Kasumi-1 (cell line): ENCODE results near the gene DECR2.
"Not testable (repeated sequence)": the region's sequence is repeated elsewhere in the genome, so short reads cannot be mapped to it uniquely, and the experiment has no call there.

Experiments
- DNase-seq, 2 experiments: peaks; one replicate each; lab custom pipeline; 2025; lab: John Stamatoyannopoulos, UW

The DECR2 gene

DNA sequence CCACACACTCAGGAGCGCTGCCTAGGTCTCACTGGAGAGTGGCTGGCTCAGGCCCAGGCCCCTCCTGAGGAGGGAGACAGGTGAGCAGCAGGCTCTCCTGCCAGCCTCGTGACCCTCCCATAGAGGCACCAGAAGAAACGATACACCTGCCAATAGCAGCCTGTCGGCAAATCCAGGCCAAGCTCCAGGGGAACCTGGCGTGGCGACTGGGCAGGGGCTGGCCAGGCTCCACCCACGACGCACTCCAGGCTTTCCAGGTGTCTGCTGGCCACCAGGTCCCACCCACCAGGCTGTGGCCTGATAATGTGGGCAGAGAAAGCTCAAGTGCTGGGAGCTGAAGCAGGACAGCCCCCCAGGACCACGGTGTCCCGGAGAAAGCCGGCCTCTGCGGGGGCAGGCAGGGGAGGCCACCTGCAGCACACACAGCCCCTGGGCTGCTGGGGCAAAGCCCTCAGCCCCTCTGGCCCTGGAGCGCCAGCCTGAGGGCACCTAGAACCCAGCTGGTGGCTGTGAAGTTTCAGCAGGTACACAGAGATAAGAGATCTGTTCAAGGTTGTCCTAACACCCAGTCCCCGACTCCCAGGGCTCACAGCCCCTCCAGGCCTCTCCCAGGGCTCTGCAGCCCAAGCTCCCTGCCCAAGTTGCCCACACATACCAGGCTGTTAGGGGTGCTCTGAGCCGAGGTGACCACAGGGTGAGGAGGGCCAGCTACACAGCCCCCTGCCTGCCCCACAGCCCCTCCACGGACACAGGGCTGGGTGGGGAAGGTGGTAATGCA is 22.3 kb upstream of the DECR2 start:
- no peak for DNase-seq

DNA sequence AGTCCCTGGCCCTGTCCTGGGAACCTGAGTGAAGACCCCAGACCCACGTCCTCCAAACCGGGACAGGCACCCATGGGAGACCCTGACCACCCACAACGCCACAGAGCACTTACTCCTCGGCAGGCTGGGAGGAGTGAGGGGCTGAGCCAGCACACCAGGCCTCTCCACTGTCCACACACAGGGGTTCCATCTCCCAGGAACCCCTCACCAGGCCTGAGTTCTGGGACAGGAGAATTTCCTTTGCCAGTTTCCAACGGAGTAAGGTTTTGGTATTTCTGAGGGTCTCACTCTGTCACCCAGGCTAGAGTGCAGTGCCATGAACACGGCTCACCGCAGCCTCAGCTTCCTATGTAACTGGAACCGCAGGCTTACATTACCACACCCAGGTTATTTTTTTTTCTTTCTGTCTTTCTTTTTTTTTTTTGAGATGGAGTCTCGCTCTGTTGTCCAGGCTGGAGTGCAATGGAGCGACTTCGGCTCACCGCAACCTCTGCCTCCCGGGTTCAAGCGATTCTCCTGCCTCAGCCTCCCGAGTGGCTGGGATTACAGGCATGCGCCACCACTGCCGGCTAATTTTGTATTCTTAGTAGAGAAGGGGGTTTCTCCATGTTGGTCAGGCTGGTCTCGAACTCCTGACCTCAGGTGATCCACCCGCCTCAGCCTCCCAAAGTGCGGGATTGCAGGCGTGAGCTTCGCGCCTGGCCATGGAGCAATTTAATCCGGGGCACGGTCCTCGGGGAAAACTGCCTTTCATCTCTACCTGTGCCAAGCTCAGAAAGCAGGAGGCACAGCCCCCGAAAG is 21.5 kb upstream of the DECR2 start:
- no peak for DNase-seq

DNA sequence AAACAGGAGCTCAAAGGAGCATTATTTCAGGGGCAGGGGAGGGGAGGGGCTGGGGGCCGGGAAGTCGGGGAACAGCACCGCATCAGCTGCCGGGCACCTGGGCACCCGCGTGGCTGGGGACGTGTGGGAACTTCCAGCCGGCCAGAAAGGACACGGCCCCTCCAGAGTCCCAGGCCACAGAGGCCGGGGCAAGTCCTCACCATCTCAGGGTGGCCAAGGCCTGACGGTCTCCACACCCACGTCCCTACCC is 21.0 kb upstream of the DECR2 start:
- no peak for DNase-seq

DNA sequence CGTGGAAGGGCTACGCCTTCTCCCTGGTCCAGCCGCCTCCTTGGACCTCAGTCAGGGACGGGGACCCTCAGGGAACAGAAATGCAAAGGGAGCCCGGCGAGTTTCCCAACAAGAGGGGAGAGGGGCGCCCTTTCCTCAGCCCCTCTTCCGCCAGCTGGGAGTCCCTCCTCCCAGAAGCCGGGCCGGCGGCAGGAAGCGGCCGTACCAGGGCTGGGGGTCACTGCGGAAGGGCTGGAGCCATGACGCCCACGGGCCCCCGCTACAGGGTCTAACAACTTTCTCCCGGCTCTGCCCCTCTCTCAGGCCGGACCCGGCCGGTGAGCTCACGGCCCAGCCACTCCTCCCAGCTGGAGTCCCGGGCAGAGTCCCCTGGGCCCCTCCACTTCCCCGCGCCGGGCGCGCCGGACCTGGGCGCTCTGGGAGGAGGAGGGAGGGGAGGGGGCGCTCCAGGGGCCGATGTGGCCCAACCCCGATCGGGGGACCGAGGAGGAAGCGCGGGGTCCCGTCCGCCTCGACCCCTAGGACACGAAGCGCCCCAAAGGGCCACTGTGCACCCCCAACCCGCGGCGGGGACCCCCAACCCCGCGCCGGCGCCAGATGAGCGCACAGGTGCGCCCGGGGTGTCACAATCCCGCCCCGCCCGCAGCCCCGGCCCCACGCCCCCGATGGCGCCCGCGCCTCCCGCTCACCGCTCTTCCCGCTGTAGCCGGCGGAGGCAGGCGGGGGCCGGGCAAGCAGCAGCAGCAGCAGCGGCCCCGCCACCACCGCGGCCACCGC is 20.5 kb upstream of the DECR2 start:
- no peak for DNase-seq

GRCh38 chr16:381789-382717 is 19.6 kb upstream of the DECR2 start, which contains the start of gene PGAP6:
Gene PGAP6, minus strand, starts transcription at chr16:381978. Its CDS starts 157 bp downstream, at chr16:381821.
- peak; percentile 6 to 9 for DNase-seq

DNA sequence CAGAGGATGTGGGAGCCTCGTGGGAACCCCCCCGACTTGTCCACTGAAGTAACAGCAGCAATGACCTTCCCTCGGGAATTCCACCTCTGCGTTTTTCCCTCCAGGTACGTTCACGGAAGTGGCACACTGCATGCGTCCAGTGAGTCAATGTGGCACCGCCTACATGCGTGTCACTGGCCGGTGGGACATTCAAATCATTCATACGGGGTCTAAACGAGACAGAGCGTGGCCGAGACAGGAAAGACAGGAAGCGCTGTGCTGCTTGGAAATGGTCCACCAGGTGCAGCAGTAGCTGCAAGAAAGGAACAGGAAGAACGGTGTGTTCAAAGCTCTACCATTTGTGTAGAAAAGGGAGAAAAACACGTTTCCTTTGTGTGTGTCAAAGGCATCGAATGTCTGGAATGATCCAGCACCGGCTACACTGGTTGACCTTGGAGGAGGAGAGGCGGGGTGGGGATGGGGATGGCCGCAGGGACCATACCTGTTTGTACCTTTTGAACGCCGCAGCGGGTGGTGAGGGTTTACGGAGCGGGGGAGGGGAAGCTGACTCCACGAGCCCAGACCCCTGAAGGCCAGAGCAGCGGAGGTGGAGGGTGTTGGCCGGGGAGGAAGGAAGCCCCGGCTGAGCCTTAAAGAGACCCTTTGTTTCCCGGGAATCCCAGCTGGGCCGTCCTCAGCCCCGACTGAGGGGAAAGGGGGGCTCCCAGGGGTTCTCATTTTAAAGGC is 18.2 kb upstream of the DECR2 start:
- no peak for DNase-seq

DNA sequence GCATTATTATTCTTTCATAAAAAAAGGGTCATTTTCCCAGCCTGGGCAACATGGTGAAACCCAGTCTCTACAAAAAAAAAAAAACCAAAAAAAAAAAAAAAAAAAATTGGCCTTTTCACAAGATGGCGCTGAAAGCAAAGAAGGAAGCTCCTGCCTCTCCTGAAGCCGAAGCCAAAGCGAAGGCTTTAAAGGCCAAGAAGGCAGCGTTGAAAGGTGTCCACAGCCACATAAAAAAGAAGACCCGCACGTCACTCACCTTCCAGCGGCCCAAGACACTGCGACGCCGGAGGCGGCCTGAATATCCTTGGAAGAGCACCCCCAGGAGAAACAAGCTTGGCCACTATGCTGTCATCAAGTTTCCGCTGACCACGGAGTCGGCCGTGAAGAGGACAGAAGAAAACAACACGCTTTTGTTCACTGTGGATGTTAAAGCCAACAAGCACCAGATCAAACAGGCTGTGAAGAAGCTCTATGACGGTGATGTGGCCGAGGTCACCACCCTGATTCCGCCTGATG is 15.0 kb upstream of the DECR2 start:
- DNase-seq: no peak

DNA sequence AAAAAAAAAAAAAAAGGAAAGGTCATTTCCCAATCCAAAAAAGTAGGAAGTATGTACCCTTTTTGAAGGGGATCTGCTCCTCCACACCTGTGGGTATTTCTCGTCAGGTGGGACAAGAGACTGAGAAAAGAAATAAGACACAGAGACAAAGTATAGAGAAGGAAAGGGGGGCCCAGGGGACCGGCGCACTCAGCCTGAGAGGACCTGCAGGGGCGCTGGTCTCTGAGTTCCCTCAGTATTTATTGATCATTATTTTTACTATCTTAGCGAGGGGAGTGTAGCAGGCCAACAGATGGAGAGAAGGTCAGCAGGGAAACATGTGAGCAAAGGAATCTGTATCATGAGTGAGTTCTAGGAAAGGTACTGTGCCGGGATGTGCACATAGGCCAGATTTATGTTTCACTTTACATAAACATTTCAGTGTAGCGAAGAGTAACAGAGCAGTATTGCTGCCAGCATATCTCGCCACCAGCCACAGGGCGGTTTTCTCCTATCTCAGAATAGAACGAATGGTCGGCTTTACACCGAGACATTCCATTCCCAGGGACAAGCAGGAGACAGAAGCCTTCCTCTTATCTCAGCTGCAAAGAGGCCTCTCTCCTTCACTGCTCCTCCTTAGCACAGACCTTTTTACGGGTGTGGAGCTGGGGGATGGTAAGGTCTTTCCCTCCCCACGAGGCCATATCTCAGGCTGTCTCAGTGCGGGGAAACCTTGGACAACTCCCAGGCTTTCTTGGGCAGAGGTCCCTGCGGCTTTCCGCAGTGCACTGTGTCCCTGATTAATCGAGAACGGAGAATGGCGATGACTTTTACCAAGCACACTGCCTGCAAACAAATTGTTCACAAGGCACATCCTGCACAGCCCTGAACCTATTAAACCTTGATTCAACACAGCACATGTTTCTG is 13.7 kb upstream of the DECR2 start:
- DNase-seq: not testable (repeated sequence)

DNA sequence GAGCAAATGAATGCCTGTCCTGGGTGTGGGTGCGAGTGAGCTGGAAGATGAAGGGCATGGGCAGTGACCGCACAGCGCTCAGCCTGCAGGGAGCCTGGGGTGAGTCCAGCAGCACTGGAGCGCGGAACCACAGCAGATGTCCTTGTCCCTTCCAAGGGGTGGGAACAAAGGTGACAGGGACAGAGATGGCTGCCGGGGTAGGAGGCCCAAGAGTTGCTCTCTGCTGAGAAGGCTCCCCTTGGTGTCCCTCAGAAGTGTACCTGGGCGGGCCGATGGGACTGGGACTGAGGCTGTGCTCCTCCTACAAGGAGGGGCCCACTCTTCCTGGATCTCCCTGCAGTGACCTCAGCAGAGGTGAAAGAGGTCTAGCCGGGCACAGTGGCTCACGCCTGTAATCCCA is 12.3 kb upstream of the DECR2 start:
- DNase-seq: no peak

DNA sequence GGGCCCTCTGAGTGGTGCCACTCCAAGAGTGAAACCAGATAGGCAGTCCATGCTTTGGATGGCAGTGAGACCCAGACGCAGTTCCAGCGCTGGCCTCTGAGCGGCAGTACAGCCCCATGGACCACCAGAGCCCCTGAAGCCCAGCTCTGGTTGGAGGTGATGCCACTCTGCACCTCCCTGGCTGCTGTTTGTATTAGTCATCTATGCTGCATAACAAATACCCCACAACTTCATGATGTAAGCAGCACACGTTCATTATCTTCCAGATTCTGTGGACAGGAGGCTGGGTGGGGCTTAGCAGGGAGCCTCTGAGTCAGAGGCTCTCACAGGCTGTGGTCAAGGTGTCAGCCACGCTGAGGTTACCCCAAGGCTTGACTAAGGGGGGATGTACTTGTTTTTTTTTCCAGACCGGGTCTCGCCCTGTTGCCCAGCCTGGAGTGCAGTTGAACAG is 9.8 kb upstream of the DECR2 start:
- peak; percentile 41 to 48 for DNase-seq

DNA sequence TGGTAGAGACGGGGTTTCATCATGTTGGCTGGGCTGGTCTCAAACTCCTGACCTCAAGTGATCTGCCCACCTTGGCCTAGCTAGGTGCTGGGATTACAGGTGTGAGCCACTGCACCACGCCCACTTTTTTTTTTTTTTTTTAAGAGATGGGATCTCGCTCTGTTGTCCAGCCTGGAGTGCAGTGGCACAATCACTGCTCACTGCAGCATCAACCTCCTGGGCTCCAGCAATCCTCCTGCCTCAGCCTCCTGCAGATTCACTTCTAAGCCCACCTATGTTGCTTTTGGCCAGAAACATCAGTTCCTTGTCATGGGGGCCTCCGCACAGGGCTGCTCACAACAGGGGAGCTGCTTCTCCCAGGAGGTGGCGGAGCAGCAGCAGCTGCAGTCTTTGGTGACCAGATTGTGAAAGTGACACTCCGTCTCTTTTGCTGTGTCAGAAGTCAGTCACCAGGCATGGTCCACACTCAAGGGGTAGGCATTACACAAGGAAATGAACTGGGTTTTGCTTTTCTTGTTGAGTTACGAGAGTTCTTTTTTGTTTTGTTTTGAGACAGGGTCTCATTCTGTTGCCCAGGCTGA is 9.1 kb upstream of the DECR2 start:
- DNase-seq: no peak

GRCh38 chr16:396199-396598 is 5.5 kb upstream of the DECR2 start:
- no peak for DNase-seq

GRCh38 chr16:396605-397004 is 5.1 kb upstream of the DECR2 start:
- DNase-seq: peak; percentile 25 to 45

DNA sequence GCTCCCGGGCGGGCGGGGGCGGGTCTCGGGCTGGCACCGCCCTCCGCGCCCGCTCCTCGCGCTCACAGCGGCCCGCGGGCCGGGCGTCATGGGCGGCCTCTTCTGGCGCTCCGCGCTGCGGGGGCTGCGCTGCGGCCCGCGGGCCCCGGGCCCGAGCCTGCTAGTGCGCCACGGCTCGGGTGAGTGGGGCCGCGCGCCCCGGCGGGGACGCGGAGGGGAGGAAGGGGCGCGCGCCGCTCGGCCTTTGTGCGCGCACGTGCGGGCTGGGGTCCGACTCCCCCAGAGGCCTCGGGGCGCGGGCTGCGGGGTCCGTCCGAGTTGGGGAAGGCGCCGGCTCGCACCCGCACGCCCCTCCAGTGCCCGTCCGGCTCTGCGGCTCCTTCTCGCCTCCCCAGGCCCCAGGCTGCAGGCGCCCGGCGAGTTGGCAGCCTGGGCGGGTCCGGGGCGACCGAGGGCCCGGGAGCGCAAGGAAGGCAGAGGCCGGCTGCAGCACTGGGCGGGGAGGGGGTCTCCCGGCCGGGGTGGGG is 4.5 kb upstream of the DECR2 start, which contains the start of gene NME4:
Gene NME4 (plus strand): TSS at position 65 of the 527 bp plus-strand sequence. CDS start 24 bp downstream, at position 89.
- DNase-seq: no peak

- peak in 1 of 2 experiments; percentile 25 for DNase-seq
These were observed 3.9 kb upstream of the DECR2 start for GRCh38 chr16:397736-398332.

GRCh38 chr16:398561-399339 is 2.9 kb upstream of the DECR2 start:
- DNase-seq: no peak

DNA sequence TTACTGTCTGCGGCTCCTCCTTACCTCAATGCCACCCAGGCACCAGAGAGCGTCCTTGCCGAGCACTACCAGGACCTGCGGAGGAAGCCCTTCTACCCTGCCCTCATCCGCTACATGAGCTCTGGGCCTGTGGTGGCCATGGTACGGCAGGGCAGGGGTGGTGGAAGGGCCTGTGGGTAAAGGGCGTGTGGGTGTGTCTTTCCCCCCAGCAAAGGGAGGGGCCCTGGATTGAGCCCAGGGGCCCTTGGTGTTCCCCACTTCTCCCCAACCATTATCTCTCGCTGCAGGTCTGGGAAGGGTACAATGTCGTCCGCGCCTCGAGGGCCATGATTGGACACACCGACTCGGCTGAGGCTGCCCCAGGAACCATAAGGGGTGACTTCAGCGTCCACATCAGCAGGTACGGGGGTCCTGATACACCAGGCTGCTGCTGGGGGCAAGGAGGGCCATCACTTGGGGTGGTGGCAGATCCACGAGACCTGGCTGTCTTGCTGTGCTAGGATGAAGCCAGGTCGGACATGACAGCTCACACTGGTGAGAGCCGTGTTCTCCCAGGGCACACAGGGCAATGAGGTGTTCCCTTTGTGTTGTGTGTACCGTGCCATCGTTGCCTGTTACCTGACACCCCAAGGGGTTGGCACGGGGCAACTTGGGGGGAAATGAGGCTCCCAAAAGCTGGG is 2.2 kb upstream of the DECR2 start:
- no peak for DNase-seq
